ENCODE results near the gene LCN2.

DNA sequence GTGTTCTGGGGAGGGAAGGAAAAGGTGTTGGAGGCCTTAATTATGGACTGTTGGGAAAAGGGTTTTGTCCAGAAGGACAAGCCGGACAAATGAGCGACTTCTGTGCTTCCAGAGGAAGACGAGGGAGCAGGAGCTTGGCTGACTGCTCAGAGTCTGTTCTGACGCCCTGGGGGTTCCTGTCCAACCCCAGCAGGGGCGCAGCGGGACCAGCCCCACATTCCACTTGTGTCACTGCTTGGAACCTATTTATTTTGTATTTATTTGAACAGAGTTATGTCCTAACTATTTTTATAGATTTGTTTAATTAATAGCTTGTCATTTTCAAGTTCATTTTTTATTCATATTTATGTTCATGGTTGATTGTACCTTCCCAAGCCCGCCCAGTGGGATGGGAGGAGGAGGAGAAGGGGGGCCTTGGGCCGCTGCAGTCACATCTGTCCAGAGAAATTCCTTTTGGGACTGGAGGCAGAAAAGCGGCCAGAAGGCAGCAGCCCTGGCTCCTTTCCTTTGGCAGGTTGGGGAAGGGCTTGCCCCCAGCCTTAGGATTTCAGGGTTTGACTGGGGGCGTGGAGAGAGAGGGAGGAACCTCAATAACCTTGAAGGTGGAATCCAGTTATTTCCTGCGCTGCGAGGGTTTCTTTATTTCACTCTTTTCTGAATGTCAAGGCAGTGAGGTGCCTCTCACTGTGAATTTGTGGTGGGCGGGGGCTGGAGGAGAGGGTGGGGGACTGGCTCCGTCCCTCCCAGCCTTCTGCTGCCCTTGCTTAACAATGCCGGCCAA is 40.8 kb upstream of the LCN2 start:
- TF ChIP-seq POLR2AphosphoS5 (IDR thresholded peaks at IDR 0.05; ENCODE audit: borderline replicate concordance, low read depth, low read length) = no peak
- TF ChIP-seq EZH2 (IDR thresholded peaks at IDR 0.05) = no peak
- TF ChIP-seq FOXP2 (optimal IDR thresholded peaks at IDR 0.05; ENCODE audit: control extremely low read depth, extremely low read length, insufficient read depth) = no peak

All from SK-N-MC (cell line).